ACC112 (cell line): ENCODE data around the gene ECHDC3.

Experiments used
- H2AFZ ChIP-seq: fragments of 200-600 bp; sonication (generic); one replicate; pipeline ENCODE4 v1.6.0; 2017; ENCODE audit warnings: antibody characterized with exemption, low read length; ENCODE audit not compliant: unreplicated experiment
- H3K27ac ChIP-seq: fragments of 200-600 bp; sonication (generic); 2 replicates; pipeline ENCODE4 v1.5.1; 2014; ENCODE audit warnings: low read depth, mild to moderate bottlenecking, antibody characterized with exemption, low read length, moderate library complexity
- H3K27me3 ChIP-seq: fragments of 200-600 bp; sonication (generic); 2 replicates; pipeline ENCODE4 v1.6.1; 2014; ENCODE audit warnings: mild to moderate bottlenecking, antibody characterized with exemption, low read length, moderate library complexity, mixed read lengths; ENCODE audit not compliant: insufficient read depth
- H3K36me3 ChIP-seq: fragments of 200-600 bp; sonication (generic); 2 replicates; pipeline ENCODE4 v1.6.1; 2016; ENCODE audit warnings: mild to moderate bottlenecking, antibody characterized with exemption, low read length, moderate library complexity, mixed read lengths; ENCODE audit not compliant: insufficient read depth
- H3K4me1 ChIP-seq: fragments of 200-600 bp; sonication (generic); one replicate; pipeline ENCODE4 v1.6.1; 2016; ENCODE audit warnings: low read length, mixed read lengths; ENCODE audit not compliant: insufficient read depth, unreplicated experiment, control insufficient read depth
- H3K4me3 ChIP-seq: fragments of 200-600 bp; sonication (generic); 2 replicates; pipeline ENCODE4 v1.5.1; 2014; ENCODE audit warnings: mild to moderate bottlenecking, low read depth, low read length
- H3K79me2 ChIP-seq: fragments of 200-600 bp; sonication (generic); one replicate; pipeline ENCODE4 v1.6.0; 2016; ENCODE audit warnings: low read length; ENCODE audit not compliant: control insufficient read depth, unreplicated experiment, insufficient read depth

The ECHDC3 gene

DNA sequence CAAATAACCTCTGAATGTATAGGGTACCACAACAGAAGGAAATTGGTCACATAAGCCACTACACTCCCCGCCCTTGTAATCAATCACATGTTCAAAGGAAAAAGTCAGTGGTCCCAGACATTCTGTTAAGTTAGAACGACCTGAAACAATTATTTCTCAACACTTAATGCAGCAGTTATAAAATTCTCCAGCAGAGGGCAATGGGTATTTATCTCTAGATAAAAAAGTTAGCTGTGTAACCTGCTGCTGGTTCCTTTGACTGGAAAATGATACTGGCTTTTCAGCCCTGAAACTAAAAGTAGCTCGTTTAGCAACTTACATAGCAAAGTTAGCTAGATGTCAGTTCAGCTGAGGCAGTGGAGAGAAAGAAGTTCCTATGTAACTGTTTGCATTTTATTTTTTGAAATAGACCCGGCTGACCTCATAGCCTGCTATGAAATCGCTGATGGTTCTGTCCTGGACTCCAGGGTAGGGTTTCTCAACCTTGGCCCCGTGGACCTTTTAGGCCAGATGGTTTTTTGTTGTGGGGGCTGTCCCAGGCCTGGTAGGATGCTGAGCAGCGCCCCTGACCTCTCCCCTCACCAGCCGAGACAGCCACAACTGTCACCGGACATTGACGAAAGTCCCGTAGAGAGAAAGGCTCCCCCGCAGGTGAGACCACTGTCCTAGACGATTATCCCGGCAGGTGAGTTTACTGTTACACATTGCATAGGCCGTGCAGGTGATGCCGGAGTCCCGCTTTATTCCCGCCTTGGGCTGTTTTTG, 40.8 kb downstream of the ECHDC3 start:
- H3K4me3 ChIP-seq, result no peak overlapping the region
- no peaks in the 10 kb centered on the region for H3K79me2 ChIP-seq
- no peaks in the 10 kb centered on the region for H3K4me1 ChIP-seq
- H3K36me3 ChIP-seq, result no peaks in the 10 kb centered on the region
- H2AFZ ChIP-seq, result no peak overlapping the region
- H3K27ac ChIP-seq, result no peak overlapping the region
- H3K27me3 ChIP-seq, result peaks cover 9% of the 10 kb centered on the region; the same call in 1 of the 2 replicates

DNA sequence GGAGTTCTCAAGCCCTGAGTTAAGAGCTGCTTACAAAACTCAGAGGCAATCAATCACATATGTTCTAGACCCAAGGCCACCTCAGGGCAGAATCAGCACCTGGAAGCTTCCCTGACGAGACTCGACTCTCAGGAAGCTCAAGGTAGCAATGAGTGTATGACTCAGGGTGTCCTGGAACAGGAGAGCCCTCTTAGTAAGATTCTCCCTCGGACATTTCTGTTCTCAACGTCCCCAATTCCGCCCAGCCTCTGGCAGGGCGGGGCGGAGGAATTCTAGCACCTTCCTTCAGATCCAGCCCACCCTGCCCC, 41.3 kb downstream of the ECHDC3 start:
- no peak overlapping the region for H3K27ac ChIP-seq
- peaks cover 9% of the 10 kb centered on the region; the same call in 1 of the 2 replicates for H3K27me3 ChIP-seq
- no peak overlapping the region for H2AFZ ChIP-seq
- H3K79me2 ChIP-seq, result no peaks in the 10 kb centered on the region
- H3K36me3 ChIP-seq, result no peaks in the 10 kb centered on the region
- no peaks in the 10 kb centered on the region for H3K4me1 ChIP-seq
- no peak overlapping the region for H3K4me3 ChIP-seq

DNA sequence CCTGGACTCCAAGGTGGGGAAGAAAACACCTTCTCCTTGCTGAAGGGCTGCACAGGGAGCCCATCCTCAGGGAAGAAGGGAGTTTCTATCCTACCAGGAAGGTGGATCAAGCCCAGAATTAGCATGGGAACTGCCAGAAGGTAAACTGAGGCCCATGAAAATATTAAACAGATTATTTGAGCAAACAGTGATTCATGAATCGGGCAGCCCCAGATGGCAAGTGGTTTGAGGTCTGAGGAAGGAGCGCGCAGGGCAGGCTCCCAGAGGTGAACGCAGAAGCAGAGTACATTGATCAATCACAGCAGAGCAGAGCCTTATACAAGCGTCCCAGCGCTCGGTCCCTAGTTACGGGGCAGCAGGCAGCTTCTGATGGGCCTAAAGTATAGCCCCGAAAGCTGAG, 45.2 kb downstream of the ECHDC3 start:
- Histone ChIP-seq H2AFZ (no peak overlapping the region), H3K36me3 (no peaks in the 10 kb centered on the region), H3K27me3 (peaks cover 9% of the 10 kb centered on the region; the same call in 1 of the 2 replicates), H3K4me3 (no peak overlapping the region), H3K4me1 (no peaks in the 10 kb centered on the region), H3K27ac (no peak overlapping the region), H3K79me2 (no peaks in the 10 kb centered on the region)

DNA sequence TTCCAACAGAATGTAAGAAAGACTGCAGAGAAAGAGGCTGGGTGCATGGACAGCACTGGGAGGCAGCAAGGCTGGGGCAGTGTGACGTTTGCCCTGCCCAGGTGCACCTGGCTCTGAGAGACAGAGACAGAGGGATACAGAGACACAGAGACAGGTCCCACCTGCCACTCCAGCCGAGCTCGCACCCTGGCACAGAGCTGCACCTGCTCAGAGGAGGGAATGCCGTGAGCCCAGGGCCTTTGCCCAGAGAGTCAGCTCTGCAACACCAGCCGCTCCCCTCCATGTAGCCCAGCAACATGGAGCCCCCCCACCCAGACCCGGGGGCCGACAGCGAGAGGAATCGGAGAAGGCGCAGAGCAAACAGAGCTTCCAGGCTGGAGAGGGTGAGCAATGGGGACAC, 45.7 kb downstream of the ECHDC3 start:
- H3K79me2 ChIP-seq, result no peaks in the 10 kb centered on the region
- H2AFZ ChIP-seq, result no peak overlapping the region
- H3K27me3 ChIP-seq, result peaks cover 9% of the 10 kb centered on the region; the same call in 1 of the 2 replicates
- H3K36me3 ChIP-seq, result no peaks in the 10 kb centered on the region
- H3K4me3 ChIP-seq, result no peak overlapping the region
- H3K27ac ChIP-seq, result no peak overlapping the region
- no peaks in the 10 kb centered on the region for H3K4me1 ChIP-seq

DNA sequence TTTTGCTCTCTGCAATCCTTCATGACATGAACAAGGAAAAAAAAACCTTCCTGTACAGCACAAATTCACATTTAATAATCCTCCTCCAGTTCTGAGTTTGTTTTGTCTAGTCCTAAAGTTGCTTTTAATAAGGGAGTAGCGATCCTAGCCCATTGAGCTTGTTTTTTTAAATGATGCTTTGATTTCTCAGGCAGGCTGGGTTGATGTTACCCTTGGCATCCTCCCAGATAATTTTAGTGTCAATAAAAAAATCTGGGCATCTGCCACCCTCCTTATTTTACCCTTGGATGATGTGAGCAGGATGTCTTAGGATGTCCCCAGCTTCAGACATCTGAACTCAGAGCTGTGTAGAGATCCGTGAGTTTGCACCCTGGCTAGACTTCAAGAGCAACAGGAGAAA, 47.1 kb downstream of the ECHDC3 start:
- Histone ChIP-seq H3K4me3 (no peak overlapping the region), H3K79me2 (no peaks in the 10 kb centered on the region), H3K4me1 (peaks cover 7% of the 10 kb centered on the region), H3K27me3 (peaks cover 9% of the 10 kb centered on the region; the same call in 1 of the 2 replicates), H3K36me3 (no peaks in the 10 kb centered on the region), H2AFZ (no peak overlapping the region), H3K27ac (no peak overlapping the region)

DNA sequence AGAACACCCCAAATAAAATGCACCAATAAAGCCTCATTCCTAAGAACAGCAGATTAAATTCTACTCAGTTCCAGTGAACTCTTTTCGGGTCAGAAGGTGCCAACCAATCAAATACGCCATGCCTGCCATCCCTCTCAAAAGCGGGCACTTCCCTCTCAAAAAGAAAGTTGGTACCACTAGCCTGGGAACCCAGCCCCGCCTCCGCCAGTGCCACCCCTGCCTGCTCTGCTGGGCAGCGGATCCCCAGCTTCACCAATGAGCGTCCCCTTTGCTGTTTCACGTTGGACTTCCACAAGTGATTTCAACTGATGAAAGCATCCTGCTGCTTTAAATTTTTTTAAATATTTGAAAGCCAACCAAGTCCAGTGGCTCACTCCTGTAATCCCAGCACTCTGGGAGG, 47.8 kb downstream of the ECHDC3 start:
- H3K79me2 ChIP-seq, result no peaks in the 10 kb centered on the region
- no peak overlapping the region for H3K27ac ChIP-seq
- H3K4me3 ChIP-seq, result no peak overlapping the region
- peaks cover 7% of the 10 kb centered on the region; the same call in 1 of the 2 replicates for H3K27me3 ChIP-seq
- no peaks in the 10 kb centered on the region for H3K36me3 ChIP-seq
- H3K4me1 ChIP-seq, result peaks cover 7% of the 10 kb centered on the region
- no peak overlapping the region for H2AFZ ChIP-seq

DNA sequence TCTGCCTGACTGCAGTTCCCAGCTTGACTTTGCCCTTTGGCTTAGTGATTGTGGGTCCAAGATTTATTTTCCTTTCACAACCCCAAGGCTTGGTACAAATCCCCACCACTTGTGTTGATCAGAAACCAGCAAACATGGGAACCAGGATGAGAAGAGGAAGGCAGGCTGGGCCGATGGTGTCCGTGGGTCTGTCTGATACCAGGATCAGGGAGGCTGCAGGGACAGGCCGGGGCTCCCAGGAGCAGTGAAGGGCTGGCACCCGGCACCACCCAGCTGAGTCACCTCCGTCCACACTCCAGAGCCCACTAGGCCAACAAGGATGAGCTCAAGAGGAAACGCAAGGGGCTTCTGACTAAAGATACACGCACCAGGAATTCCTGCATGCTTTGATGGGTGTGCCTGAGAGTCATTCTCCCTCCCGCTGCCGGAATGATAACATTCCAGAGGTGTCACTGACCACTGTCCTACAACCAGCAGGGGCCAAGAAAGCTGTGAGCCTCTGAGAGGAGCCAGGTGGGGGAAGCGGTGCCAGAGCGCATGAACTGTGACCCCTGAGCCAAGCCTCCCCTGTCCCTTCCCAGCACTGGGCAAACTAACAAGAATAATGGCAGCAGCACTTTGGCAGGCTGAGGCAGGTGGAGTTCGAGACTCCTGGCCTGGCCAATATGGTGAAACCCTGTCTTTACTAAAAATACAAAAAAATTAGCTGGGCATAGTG, 51.7 kb downstream of the ECHDC3 start:
- Histone ChIP-seq H3K36me3 (no peaks in the 10 kb centered on the region), H3K79me2 (no peaks in the 10 kb centered on the region), H3K27me3 (no peaks in the 10 kb centered on the region), H3K27ac (peak overlapping the region; percentile 44; the same call in 1 of the 2 replicates), H3K4me3 (no peak overlapping the region), H2AFZ (peak overlapping the region; percentile 64), H3K4me1 (peaks cover 7% of the 10 kb centered on the region)

DNA sequence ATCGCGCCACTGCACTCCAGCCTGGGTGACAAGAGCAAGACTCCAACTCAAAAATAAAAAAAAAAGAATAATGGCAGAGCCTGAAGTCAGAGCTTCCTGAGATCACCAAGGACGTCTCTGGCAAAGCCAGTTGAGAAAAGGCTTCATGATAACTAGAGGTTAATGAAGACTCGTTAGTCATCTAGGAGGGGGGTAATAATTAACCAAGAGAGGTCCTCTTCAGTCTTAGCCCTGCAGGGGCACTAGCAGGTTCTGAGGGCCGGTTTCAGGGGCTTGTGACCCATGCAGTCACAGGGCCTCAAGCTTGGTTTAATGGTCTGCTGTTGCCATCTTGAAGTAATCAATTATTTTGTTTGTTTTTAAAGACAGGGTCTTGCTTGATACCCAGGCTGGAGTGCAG, 52.4 kb downstream of the ECHDC3 start:
- H2AFZ ChIP-seq, result no peak overlapping the region
- H3K36me3 ChIP-seq, result no peaks in the 10 kb centered on the region
- no peak overlapping the region for H3K27ac ChIP-seq
- H3K79me2 ChIP-seq, result no peaks in the 10 kb centered on the region
- H3K4me3 ChIP-seq, result no peak overlapping the region
- H3K27me3 ChIP-seq, result no peaks in the 10 kb centered on the region
- peaks cover 7% of the 10 kb centered on the region for H3K4me1 ChIP-seq

DNA sequence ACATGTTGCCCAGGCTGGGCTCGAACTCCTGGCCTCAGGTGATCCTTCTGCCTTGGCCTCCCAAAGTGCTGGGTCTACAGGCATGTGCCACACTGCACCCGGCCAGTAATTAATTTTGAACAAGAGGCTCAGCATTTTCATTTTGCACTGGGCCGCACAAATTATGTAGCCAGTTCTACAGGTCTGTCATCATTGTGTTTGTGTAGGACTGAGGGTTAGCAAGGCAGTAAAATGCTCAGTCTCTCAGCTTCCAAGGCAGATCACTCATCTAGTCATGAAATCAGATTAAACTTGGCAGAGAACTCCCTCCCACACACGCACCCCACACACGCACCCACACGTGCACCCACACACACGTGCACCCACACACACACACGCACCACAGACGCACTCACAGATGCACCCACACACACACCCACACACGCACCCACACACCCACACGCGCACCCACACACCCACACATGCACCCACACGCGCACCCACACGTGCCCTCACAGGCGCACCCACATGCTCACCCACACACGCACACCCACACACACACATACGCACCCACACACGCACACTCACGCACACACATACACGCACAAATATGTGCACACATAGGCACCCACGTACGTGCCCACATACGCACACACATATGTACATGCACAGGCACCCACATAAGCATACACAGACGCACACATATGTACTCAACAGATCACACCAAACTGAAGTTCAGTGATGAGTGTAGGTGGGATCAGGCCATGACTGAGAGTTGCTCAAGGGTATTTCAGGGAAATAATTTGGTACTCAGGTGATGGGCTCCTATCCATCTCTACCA, 53.1 kb downstream of the ECHDC3 start:
- peaks cover 7% of the 10 kb centered on the region for H3K4me1 ChIP-seq
- H3K27ac ChIP-seq, result no peak overlapping the region
- H3K4me3 ChIP-seq, result no peak overlapping the region
- no peak overlapping the region for H2AFZ ChIP-seq
- H3K27me3 ChIP-seq, result no peaks in the 10 kb centered on the region
- H3K36me3 ChIP-seq, result no peaks in the 10 kb centered on the region
- H3K79me2 ChIP-seq, result no peaks in the 10 kb centered on the region

DNA sequence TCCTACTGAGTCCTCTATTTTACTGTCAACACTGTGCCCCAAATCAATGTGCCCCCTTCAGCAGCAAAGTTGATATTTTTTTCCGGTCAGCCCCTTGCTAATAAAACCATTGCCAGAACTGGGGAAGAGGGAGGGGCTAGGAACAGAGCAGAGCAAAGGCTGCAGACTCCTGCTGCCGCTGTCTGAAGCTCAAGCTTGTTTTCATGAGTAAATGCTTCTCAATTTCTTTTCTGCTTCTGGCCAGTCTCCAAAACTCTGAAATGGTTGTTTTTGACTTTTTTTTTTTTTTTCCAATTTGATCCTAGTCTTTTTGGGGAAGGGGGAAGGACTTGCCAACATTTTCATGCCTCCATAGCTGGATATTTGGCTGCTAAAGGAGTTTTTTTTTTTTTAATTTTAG, 54.3 kb downstream of the ECHDC3 start:
- peaks cover 7% of the 10 kb centered on the region for H3K4me1 ChIP-seq
- H3K79me2 ChIP-seq, result no peaks in the 10 kb centered on the region
- no peak overlapping the region for H3K27ac ChIP-seq

More for the DNA sequence above, 54.3 kb downstream of the ECHDC3 start:
- no peaks in the 10 kb centered on the region for H3K27me3 ChIP-seq
- H2AFZ ChIP-seq, result no peak overlapping the region
- H3K36me3 ChIP-seq, result no peaks in the 10 kb centered on the region
- H3K4me3 ChIP-seq, result no peak overlapping the region
